T-helper 2 cell (primary cell): Measurements from ENCODE around the gene KLC1.

ENCODE experiments used
- DNase-seq, 5 experiments: peaks; one replicate each; pipeline versions ENCODE4 v3.0.0 to v3.0.0-alpha.2; 2012 to 2022

Gene KLC1

GRCh38 chr14:103692159-103692558, 63.1 kb downstream of the KLC1 start:
- no peak for DNase-seq

- DNase-seq: no peak
These were observed 63.9 kb downstream of the KLC1 start for GRCh38 chr14:103692871-103693270.

- no peak for DNase-seq
These were observed 64.5 kb downstream of the KLC1 start for GRCh38 chr14:103693515-103693914.

GRCh38 chr14:103694572-103695026, 65.6 kb downstream of the KLC1 start:
- no peak for DNase-seq

- DNase-seq: no peak
These were observed 66.5 kb downstream of the KLC1 start for GRCh38 chr14:103695296-103696069.

GRCh38 chr14:103696070-103696402, 67.0 kb downstream of the KLC1 start:
- no peak for DNase-seq

- no peak for DNase-seq
These were observed 67.6 kb downstream of the KLC1 start for GRCh38 chr14:103696466-103697071.

- no peak for DNase-seq
These were observed 68.2 kb downstream of the KLC1 start for GRCh38 chr14:103697206-103697602.

- no peak for DNase-seq
These were observed 68.8 kb downstream of the KLC1 start for GRCh38 chr14:103697603-103698379.

- no peak for DNase-seq
These were observed 69.6 kb downstream of the KLC1 start for GRCh38 chr14:103698380-103699260.

GRCh38 chr14:103699261-103699661, 70.2 kb downstream of the KLC1 start:
- DNase-seq: no peak

GRCh38 chr14:103699901-103700752, 71.1 kb downstream of the KLC1 start:
- DNase-seq: no peak

- no peak for DNase-seq
These were observed 71.9 kb downstream of the KLC1 start for GRCh38 chr14:103700753-103701490.

- no peak for DNase-seq
These were observed 73.1 kb downstream of the KLC1 start for GRCh38 chr14:103702095-103702494.

- no peak for DNase-seq
These were observed 73.8 kb downstream of the KLC1 start for GRCh38 chr14:103702497-103703432.

GRCh38 chr14:103703433-103704385, 74.7 kb downstream of the KLC1 start:
- DNase-seq: no peak

GRCh38 chr14:103704708-103705107, 75.7 kb downstream of the KLC1 start:
- no peak for DNase-seq

GRCh38 chr14:103705118-103705503, 76.1 kb downstream of the KLC1 start:
- DNase-seq: no peak
